GM18498 (cell line): ENCODE measurements around the gene ASRGL1.

Experiments
- ATAC-seq: cut with Tn5 transposase; IDR thresholded peaks from one replicate; pipeline ENCODE4 v1.9.1; 2021; ENCODE audit warnings: mild to moderate bottlenecking, moderate library complexity; ENCODE audit not compliant: unreplicated experiment

The ASRGL1 gene

GRCh38 chr11:62392506-62392905 is 55.3 kb downstream of the ASRGL1 start:
- no peak for ATAC-seq

- no peak for ATAC-seq
These were observed 55.9 kb downstream of the ASRGL1 start for GRCh38 chr11:62393061-62393611.

GRCh38 chr11:62393735-62394134 is 56.5 kb downstream of the ASRGL1 start:
- ATAC-seq = no peak

- ATAC-seq = no peak
These were observed 57.7 kb downstream of the ASRGL1 start for GRCh38 chr11:62394825-62395538.

GRCh38 chr11:62395885-62396551 is 58.8 kb downstream of the ASRGL1 start:
- ATAC-seq = no peak

GRCh38 chr11:62398011-62398994 is 61.1 kb downstream of the ASRGL1 start:
- ATAC-seq = no peak

GRCh38 chr11:62399172-62399877 is 62.1 kb downstream of the ASRGL1 start:
- no peak for ATAC-seq

GRCh38 chr11:62399878-62400266 is 62.6 kb downstream of the ASRGL1 start:
- ATAC-seq = no peak

GRCh38 chr11:62400281-62400680 is 63.0 kb downstream of the ASRGL1 start:
- no peak for ATAC-seq

- ATAC-seq = no peak
These were observed 63.5 kb downstream of the ASRGL1 start for GRCh38 chr11:62400760-62401159.

- ATAC-seq = no peak
These were observed 64.1 kb downstream of the ASRGL1 start for GRCh38 chr11:62401356-62401755.

GRCh38 chr11:62401811-62402210 is 64.6 kb downstream of the ASRGL1 start:
- ATAC-seq = no peak

GRCh38 chr11:62402226-62402959 is 65.1 kb downstream of the ASRGL1 start:
- ATAC-seq = no peak

GRCh38 chr11:62402960-62403730 is 65.9 kb downstream of the ASRGL1 start:
- no peak for ATAC-seq

- no peak for ATAC-seq
These were observed 67.2 kb downstream of the ASRGL1 start for GRCh38 chr11:62404435-62404834.

GRCh38 chr11:62404901-62405300 is 67.7 kb downstream of the ASRGL1 start:
- ATAC-seq = no peak

- ATAC-seq = no peak
These were observed 68.8 kb downstream of the ASRGL1 start for GRCh38 chr11:62406034-62406433.

GRCh38 chr11:62409831-62410230 is 72.6 kb downstream of the ASRGL1 start:
- ATAC-seq = no peak

- no peak for ATAC-seq
These were observed 73.7 kb downstream of the ASRGL1 start for GRCh38 chr11:62410972-62411371.
